ENCODE measurements around the gene PARG. TPM values are rescaled to one million over a fixed set of nuclear protein-coding genes. Genes with fewer than 3 reads are reported as not detected.
"Not testable (repeated sequence)": the region's sequence is repeated elsewhere in the genome, so short reads cannot be mapped to it uniquely, and the experiment has no call there.

The PARG gene
- total RNA-seq (10 to 100 TPM; 24.1 to 27.1 TPM), total RNA-seq (39.1 to 51.3 reads per million in 2 donors)

DNA sequence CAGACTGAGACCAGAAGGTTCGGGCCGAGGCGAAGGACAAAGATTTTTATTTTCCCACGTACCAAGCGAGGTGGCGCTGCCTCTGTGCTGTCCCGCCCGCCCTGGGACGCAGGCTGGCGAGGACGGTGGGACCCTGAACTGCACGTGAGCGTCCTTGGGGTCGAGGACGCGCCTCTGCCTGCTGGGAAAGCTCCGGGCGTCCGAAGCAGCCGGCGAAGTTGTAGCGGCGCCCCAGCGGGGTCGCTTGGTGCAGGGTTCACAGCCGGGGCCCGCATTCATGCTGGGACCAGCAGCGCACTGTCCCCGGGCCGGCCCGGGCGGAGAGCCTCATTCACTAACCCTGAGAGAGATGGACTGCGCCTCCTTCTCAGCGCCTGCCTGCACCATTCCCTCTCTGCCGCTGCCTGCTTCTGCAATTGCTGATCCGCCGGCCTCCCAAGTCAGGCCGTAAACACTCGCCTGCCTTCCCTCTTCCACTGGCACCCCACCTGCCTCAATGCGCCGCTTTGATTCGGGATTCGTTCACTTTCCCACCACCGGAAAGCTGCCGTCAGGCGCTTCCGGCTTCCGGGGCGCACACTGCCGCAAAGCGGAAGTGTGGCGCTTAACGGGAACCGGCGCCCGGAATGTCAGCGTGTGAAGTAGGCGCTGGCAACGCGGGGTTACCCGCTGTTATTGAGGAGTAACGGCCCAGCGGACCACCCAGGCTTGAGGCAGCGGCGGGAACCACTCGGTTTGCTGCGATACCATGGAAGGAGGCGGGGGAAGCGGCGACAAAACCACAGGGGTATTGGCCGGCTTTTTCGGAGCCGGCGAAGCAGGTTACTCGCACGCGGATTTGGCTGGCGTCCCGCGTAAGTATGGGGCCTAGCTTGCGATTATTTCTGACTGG, at the start of gene PARG, which contains the start of gene TIMM23B:
PARG (minus strand) TSS at position 581 of the 892 bp plus-strand sequence; CDS start at position 279, 302 bp downstream.
TIMM23B (plus strand) TSS at position 607 of the 892 bp plus-strand sequence; CDS start at position 749, 142 bp downstream.
- H3K27me3 Mint-ChIP-seq; H3K9me3 ChIP-seq (ENCODE audit: control insufficient read depth, low read length, poor library complexity, severe bottlenecking); H3K36me3 Mint-ChIP-seq (ENCODE audit: low read depth): not testable (repeated sequence)
- DNase-seq (peak; percentile 68 to 80 (median 75)), ATAC-seq (peak; percentile 88)
- Mint-ChIP-seq H3K4me1 (peaks cover 20% of the 10 kb centered on the region), H3K27ac (peak within 1 kb of the TSS; percentile 74), H3K4me3 (peak within 1 kb of the TSS; percentile 99)

DNA sequence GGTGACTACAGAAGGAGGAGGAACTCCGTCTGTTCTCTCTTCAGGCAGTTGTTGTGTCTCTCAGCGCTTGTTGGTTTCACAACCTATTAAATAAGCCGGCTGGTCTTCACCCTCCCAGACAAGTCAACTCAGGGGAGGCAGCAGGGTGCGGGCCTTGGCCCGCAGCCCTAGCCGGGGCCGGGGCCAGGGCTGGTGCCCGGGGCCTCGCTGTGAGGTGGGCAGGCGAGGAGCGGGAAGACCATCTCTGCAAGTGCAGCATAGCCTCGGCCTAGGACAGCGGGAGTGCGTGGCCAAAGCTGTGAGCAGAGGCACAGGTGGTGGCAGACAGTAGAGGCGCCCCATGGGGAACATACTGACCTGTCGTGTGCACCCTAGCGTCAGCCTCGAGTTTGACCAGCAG, 46.5 kb upstream of the PARG start, which contains the start of gene AGAP6:
AGAP6 (plus strand) TSS at position 31 of the 400 bp plus-strand sequence; CDS start at position 341, 310 bp downstream.
- DNase-seq; H3K36me3 Mint-ChIP-seq (ENCODE audit: low read depth); H3K4me1 Mint-ChIP-seq: not testable (repeated sequence)

DNA sequence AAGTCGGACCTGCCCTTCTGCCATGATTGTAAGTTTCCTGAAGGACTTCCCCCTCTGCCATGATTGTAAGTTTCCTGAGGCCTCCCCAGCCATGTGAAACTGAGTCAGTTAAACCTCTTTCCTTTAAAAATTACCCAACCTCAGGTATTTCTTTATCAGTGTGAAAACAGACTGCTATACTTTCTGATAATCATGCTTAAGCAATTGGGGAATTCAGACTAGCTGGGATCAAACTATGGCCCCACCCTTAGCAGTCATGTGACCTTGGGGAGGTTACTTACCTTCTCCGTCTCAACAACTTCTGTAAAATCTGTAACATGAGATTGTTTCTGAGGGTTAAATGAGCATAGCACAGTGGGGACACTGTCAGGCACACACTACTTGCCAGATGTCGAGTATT, 45.4 kb upstream of the PARG start:
- not testable (repeated sequence) for ATAC-seq; H3K27ac Mint-ChIP-seq; H3K9me3 ChIP-seq (ENCODE audit: control insufficient read depth, low read length, poor library complexity, severe bottlenecking); H3K4me3 Mint-ChIP-seq; H3K4me1 Mint-ChIP-seq; H3K27me3 Mint-ChIP-seq; DNase-seq; H3K36me3 Mint-ChIP-seq (ENCODE audit: low read depth)

More for the DNA sequence above, 46.5 kb upstream of the PARG start, which contains the start of gene AGAP6:
- not testable (repeated sequence) for ATAC-seq; H3K27me3 Mint-ChIP-seq; H3K4me3 Mint-ChIP-seq; H3K27ac Mint-ChIP-seq; H3K9me3 ChIP-seq (ENCODE audit: control insufficient read depth, low read length, poor library complexity, severe bottlenecking)

DNA sequence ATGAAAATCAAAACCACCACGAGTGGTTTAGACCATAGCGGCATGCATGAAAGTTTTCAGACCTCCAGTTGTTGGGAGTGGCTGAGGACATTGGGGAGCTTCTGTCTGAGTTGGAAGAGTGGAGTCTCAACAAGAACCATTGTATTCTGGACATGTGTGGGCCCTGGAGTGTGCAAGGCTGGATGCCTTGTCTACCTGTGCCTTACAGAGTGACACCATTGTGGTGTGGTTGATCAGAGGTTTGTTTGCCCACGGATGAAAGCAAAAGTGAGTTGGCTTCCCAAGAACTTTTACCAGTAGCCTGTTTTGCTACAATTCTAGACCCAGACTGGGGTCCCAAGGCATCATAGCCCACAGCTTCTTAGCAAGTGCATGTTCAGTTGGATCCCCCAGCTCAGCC, 35.9 kb upstream of the PARG start:
- not testable (repeated sequence) for H3K36me3 Mint-ChIP-seq (ENCODE audit: low read depth); H3K27ac Mint-ChIP-seq; ATAC-seq; H3K4me1 Mint-ChIP-seq; H3K9me3 ChIP-seq (ENCODE audit: control insufficient read depth, low read length, poor library complexity, severe bottlenecking); DNase-seq; H3K4me3 Mint-ChIP-seq; H3K27me3 Mint-ChIP-seq

DNA sequence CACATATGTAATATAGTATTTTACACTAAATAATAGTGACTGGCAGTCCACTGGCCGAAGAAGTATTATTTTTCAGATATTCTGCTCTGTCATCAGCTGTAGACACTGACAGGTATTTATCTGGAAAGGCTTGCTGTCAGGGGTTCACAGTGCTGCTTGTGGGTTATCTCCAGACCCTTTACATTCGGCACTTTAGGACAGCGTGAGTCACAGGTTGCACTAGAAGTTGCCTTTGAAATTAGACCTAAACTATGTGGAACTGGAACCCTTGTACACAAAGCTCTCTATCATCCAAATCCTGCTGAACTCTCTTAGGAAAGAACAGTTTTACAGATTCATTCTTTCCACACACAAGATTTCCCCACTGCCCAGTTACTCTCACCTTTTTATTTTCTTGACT, 30.3 kb upstream of the PARG start:
- not testable (repeated sequence) for ATAC-seq; H3K36me3 Mint-ChIP-seq (ENCODE audit: low read depth); H3K4me3 Mint-ChIP-seq; DNase-seq; H3K27ac Mint-ChIP-seq; H3K4me1 Mint-ChIP-seq; H3K9me3 ChIP-seq (ENCODE audit: control insufficient read depth, low read length, poor library complexity, severe bottlenecking); H3K27me3 Mint-ChIP-seq

DNA sequence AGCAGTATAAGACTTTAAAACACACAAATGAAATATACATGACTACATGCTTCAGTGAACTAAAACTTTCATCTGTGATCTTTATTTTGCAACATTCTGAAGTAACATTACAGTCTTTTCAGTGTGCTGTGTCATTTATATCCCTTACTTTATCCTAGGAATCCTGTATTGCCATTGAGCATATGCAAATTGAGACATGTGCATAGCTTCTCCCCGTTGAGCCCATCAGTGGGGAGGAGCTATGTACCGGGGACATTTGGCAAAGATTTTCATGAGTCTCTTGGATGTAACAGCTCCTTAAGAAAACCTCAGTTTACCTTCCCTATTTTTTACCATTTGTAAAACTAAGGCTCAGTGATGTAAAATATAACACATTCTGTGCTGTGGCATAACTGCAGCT, 29.6 kb upstream of the PARG start:
- not testable (repeated sequence) for ATAC-seq; H3K4me3 Mint-ChIP-seq; H3K36me3 Mint-ChIP-seq (ENCODE audit: low read depth); H3K4me1 Mint-ChIP-seq; H3K27ac Mint-ChIP-seq; DNase-seq; H3K9me3 ChIP-seq (ENCODE audit: control insufficient read depth, low read length, poor library complexity, severe bottlenecking); H3K27me3 Mint-ChIP-seq

DNA sequence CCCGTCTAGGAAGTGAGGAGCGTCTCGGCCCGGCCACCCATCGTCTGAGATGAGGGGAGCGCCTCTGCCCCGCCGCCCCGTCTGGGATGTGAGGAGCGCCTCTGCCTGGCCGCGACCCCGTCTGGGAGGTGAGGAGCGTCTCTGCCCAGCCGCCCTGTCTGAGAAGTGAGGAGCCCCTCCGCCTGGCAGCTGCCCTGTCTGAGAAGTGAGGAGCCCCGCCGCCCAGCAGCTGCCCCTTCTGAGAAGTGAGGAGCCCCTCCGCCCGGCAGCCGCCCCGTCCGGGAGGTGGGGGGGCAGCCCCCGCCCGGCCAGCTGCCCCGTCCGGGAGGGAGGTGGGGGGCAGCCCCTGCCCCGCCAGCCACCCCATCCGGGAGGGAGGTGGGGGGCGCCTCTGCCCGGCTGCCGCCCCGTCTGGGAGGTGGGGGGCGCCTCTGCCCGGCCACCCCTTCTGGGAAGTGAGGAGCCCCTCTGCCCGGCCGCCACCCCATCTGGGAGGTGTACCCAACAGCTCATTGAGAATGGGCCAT, 28.6 kb upstream of the PARG start:
- H3K4me1 Mint-ChIP-seq; H3K27ac Mint-ChIP-seq; H3K9me3 ChIP-seq (ENCODE audit: control insufficient read depth, low read length, poor library complexity, severe bottlenecking); H3K36me3 Mint-ChIP-seq (ENCODE audit: low read depth); H3K4me3 Mint-ChIP-seq; H3K27me3 Mint-ChIP-seq; DNase-seq; ATAC-seq: not testable (repeated sequence)

DNA sequence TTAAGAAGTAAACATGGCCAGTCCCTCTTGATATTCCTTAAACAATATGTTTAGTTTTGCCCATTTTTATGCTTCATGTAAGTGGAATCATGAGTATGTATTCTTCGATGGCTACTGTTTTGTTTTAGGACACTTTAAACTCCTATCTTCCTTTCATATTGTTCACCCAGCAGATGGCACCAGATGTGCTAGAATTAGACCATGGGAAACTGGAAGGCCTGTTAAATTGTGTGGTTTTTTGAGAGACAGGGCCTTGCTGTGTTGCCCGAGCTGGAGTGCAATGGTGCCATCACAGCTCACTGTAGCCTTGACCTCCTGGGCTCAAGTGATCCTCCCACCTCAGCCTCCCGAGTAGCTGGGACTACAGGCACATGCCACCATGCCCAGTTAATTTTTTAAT, 11.3 kb upstream of the PARG start:
- H3K4me3 Mint-ChIP-seq; ATAC-seq; H3K36me3 Mint-ChIP-seq (ENCODE audit: low read depth); H3K4me1 Mint-ChIP-seq; DNase-seq; H3K27ac Mint-ChIP-seq; H3K9me3 ChIP-seq (ENCODE audit: control insufficient read depth, low read length, poor library complexity, severe bottlenecking); H3K27me3 Mint-ChIP-seq: not testable (repeated sequence)

DNA sequence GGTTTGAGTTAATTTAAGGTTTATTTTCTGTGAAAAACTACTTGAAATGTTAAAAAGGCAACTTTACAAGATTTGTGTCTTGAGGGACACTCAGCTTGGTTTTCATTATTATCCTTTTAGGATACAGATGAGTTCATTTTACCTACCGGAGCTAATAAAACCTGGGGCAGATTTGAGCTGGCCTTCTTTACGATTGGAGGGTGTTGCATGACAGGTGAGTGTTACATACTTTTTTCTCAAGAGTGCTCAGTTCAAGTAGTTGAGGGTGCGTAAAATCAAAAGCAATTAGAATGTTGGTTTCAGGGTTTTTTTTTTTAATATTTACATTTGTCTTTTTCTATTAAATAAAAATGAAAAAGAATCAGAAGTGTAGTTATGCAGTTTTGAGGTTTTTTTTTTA, 10.2 kb upstream of the PARG start:
- not testable (repeated sequence) for H3K4me1 Mint-ChIP-seq; H3K36me3 Mint-ChIP-seq (ENCODE audit: low read depth); H3K27me3 Mint-ChIP-seq; H3K9me3 ChIP-seq (ENCODE audit: control insufficient read depth, low read length, poor library complexity, severe bottlenecking); H3K27ac Mint-ChIP-seq; H3K4me3 Mint-ChIP-seq; ATAC-seq; DNase-seq

DNA sequence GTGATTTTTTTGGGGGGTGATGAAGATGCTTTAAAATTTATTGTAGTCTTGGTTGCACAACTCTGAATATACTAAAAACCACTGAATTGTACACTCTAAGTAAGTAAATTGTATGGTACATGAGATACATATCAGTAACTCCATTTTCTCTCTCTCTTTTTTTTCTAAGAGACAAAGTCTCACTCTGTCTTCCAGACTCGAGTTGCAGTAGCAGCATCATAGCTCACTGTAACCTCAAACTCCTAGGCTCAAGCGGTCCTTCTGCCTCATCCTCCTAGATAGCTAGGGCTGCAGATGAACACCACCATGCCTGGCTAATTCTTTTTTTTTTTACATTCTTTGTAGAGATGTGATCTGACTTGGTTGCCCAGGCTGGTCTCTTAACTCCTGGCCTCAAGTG, 6.9 kb upstream of the PARG start:
- not testable (repeated sequence) for DNase-seq, ATAC-seq, H3K27me3 Mint-ChIP-seq

DNA sequence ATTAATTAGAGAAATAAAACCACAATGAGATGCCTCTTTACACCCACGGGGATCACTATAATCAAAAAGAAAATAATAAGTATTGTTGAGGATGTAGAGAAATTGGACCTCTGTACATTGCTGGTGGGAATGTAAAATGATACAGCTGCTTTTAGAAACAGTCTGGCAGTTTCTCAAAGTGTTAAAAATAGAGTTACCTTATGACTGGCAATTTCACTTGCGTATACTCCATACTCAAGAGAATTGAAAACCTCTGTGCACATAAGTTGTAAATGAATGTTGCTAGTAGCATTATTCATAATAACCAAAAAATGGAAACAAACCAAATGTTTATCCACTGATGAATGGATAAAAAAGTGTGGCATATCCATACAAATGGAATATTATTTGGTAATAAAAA, 6.3 kb upstream of the PARG start:
- H3K27ac Mint-ChIP-seq; H3K27me3 Mint-ChIP-seq; H3K4me3 Mint-ChIP-seq; H3K9me3 ChIP-seq (ENCODE audit: control insufficient read depth, low read length, poor library complexity, severe bottlenecking); ATAC-seq; H3K4me1 Mint-ChIP-seq; DNase-seq; H3K36me3 Mint-ChIP-seq (ENCODE audit: low read depth): not testable (repeated sequence)

More for the DNA sequence above, 6.9 kb upstream of the PARG start:
- not testable (repeated sequence) for H3K36me3 Mint-ChIP-seq (ENCODE audit: low read depth); H3K4me1 Mint-ChIP-seq; H3K4me3 Mint-ChIP-seq; H3K27ac Mint-ChIP-seq; H3K9me3 ChIP-seq (ENCODE audit: control insufficient read depth, low read length, poor library complexity, severe bottlenecking)

DNA sequence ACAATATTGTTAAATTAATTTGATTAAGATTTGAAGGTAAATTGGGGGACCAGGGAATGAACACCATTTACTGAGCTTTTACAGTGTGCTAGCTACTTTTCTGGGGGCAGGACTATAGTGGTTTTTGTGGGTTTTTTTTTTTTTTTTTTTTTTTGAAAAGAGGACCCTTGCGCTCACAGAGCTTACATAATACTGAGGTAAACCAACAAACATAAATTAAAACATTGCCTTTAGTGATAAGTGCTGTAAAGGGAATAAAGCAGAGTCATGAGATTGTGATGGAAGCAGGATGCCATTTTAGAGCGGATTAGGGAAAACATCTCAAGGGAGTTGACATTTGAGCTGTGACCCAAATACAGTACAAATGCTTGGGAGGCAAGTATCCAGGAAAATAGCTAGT, 1.8 kb upstream of the PARG start:
- not testable (repeated sequence) for ATAC-seq; H3K27me3 Mint-ChIP-seq; H3K27ac Mint-ChIP-seq; H3K9me3 ChIP-seq (ENCODE audit: control insufficient read depth, low read length, poor library complexity, severe bottlenecking); H3K36me3 Mint-ChIP-seq (ENCODE audit: low read depth); DNase-seq
- Mint-ChIP-seq H3K4me3 (peak overlapping the region; percentile 55), H3K4me1 (peaks cover 17% of the 10 kb centered on the region)

DNA sequence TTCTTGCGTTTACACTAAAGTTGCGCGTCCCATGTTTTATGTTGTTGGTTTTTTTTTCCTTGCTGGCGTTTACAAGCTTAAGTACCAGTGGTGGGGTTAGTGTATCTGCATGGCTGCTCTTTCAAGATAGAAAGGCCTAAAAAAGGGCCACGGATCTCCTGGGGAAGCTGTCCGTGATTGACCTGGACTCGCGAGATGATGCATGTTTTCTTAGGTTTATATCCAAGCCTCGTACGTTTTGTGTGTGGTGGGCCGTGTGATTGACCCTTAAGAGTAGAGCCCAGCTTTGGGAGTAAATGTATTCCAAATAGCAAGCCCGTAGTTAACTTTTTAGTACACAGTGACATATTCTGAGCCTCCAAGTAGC, 495 bp upstream of the PARG start:
- H3K4me1 Mint-ChIP-seq, result peaks cover 20% of the 10 kb centered on the region

More for the DNA sequence above, 495 bp upstream of the PARG start:
- DNase-seq; H3K36me3 Mint-ChIP-seq (ENCODE audit: low read depth); H3K27me3 Mint-ChIP-seq; H3K9me3 ChIP-seq (ENCODE audit: control insufficient read depth, low read length, poor library complexity, severe bottlenecking): not testable (repeated sequence)
- peak; percentile 13 for ATAC-seq
- Mint-ChIP-seq H3K4me3 (peak overlapping the region; percentile 99), H3K27ac (peak overlapping the region; percentile 74)
